Type B pancreatic cell (in vitro differentiated cells): Measurements from ENCODE around the gene DNAH6. TPM values are rescaled to one million over a fixed set of nuclear protein-coding genes. Genes with fewer than 3 reads are reported as not detected.

Source experiments
- DNase-seq: peaks from one replicate; pipeline ENCODE4 v3.0.0; 2021; ENCODE audit warnings: mixed read lengths; ENCODE audit not compliant: unreplicated experiment; ENCODE audit errors: extremely low spot score
- H3K27ac Mint-ChIP-seq: 2 replicates; pipeline ENCODE4 v1.8.0; 2021; ENCODE audit warnings: mild to moderate bottlenecking, mixed read lengths
- H3K27me3 Mint-ChIP-seq: 2 replicates; pipeline ENCODE4 v1.8.0; 2021; ENCODE audit warnings: mixed read lengths
- H3K36me3 Mint-ChIP-seq: 2 replicates; pipeline ENCODE4 v1.8.0; 2021; ENCODE audit warnings: mixed read lengths
- H3K4me1 Mint-ChIP-seq: one replicate; pipeline ENCODE4 v1.8.0; 2021; ENCODE audit warnings: mixed read lengths; ENCODE audit not compliant: unreplicated experiment
- H3K4me3 Mint-ChIP-seq: 2 replicates; pipeline ENCODE4 v1.8.0; 2021; ENCODE audit warnings: mild to moderate bottlenecking, mixed read lengths
- H3K9me3 Mint-ChIP-seq: 2 replicates; pipeline ENCODE4 v1.8.0; 2021; ENCODE audit warnings: mixed read lengths
- CTCF ChIP-seq: fragments of 200-600 bp; sonication (generic); conservative IDR thresholded peaks from 2 replicates; pipeline ENCODE4 v1.5.0; 2021; ENCODE audit warnings: antibody characterized with exemption, mild to moderate bottlenecking
- total RNA-seq: library from RNA; stranded (reverse); gene quantifications from 2 replicates; pipeline ENCODE4 v1.2.1, GENCODE V29; 2021; ENCODE audit warnings: low replicate concordance

The DNAH6 gene
- total RNA-seq, 1 donor from 2014 or later, result 3.8 TPM

GRCh38 chr2:84669122-84669521, 152.8 kb downstream of the DNAH6 start:
- no peak overlapping the region for H3K4me3 Mint-ChIP-seq
- no peaks in the 10 kb centered on the region for H3K36me3 Mint-ChIP-seq
- no peak for TF ChIP-seq CTCF
- H3K4me1 Mint-ChIP-seq, result no peaks in the 10 kb centered on the region
- no peak for DNase-seq
- H3K27ac Mint-ChIP-seq, result no peak overlapping the region
- peaks cover 3% of the 10 kb centered on the region for H3K27me3 Mint-ChIP-seq
- H3K9me3 Mint-ChIP-seq, result no peaks in the 10 kb centered on the region

GRCh38 chr2:84674099-84674498, 157.8 kb downstream of the DNAH6 start:
- Mint-ChIP-seq H3K36me3 (no peaks in the 10 kb centered on the region), H3K27me3 (peaks cover 3% of the 10 kb centered on the region), H3K27ac (no peak overlapping the region)

GRCh38 chr2:84674586-84674985, 158.3 kb downstream of the DNAH6 start:
- Mint-ChIP-seq H3K4me3 (no peak overlapping the region), H3K36me3 (no peaks in the 10 kb centered on the region), H3K4me1 (no peaks in the 10 kb centered on the region), H3K27me3 (peaks cover 3% of the 10 kb centered on the region), H3K9me3 (no peaks in the 10 kb centered on the region), H3K27ac (no peak overlapping the region)
- TF ChIP-seq CTCF, result no peak
- DNase-seq, result no peak

More at GRCh38 chr2:84674099-84674498, 157.8 kb downstream of the DNAH6 start:
- no peak for TF ChIP-seq CTCF
- DNase-seq, result no peak
- H3K4me1 Mint-ChIP-seq, result no peaks in the 10 kb centered on the region
- no peak overlapping the region for H3K4me3 Mint-ChIP-seq
- H3K9me3 Mint-ChIP-seq, result no peaks in the 10 kb centered on the region

- TF ChIP-seq CTCF, result no peak
- H3K4me1 Mint-ChIP-seq, result no peaks in the 10 kb centered on the region
- DNase-seq, result no peak
- no peaks in the 10 kb centered on the region for H3K9me3 Mint-ChIP-seq
- no peak overlapping the region for H3K27ac Mint-ChIP-seq
- no peak overlapping the region for H3K4me3 Mint-ChIP-seq
- H3K27me3 Mint-ChIP-seq, result no peaks in the 10 kb centered on the region
- H3K36me3 Mint-ChIP-seq, result no peaks in the 10 kb centered on the region
Measured at GRCh38 chr2:84676295-84676694, 160.0 kb downstream of the DNAH6 start.

- H3K9me3 Mint-ChIP-seq, result no peaks in the 10 kb centered on the region
- H3K4me3 Mint-ChIP-seq, result no peak overlapping the region
- no peak for TF ChIP-seq CTCF
- peaks cover 3% of the 10 kb centered on the region for H3K36me3 Mint-ChIP-seq
- DNase-seq, result no peak
- no peaks in the 10 kb centered on the region for H3K4me1 Mint-ChIP-seq
- H3K27me3 Mint-ChIP-seq, result peaks cover 3% of the 10 kb centered on the region
- H3K27ac Mint-ChIP-seq, result no peak overlapping the region
Measured at GRCh38 chr2:84678214-84678613, 161.9 kb downstream of the DNAH6 start.
